ENCODE measurements around the gene SMAD3.

Gene SMAD3

GRCh38 chr15:67050062-67050461 is 15.3 kb upstream of the SMAD3 start:
- no peak overlapping the region for H3K4me3 ChIP-seq (ENCODE audit: low read depth, low read length)
- TF ChIP-seq CTCF (IDR thresholded peaks at IDR 0.05; ENCODE audit: insufficient read depth, low read depth, low read length, missing control alignments) = no peak
- DNase-seq (ENCODE audit: low read depth) = no peak

GRCh38 chr15:67050522-67051087 is 14.8 kb upstream of the SMAD3 start:
- no peak for TF ChIP-seq CTCF (IDR thresholded peaks at IDR 0.05; ENCODE audit: insufficient read depth, low read depth, low read length, missing control alignments)
- H3K4me3 ChIP-seq (ENCODE audit: low read depth, low read length) = no peak overlapping the region
- peak; percentile 27 for DNase-seq (ENCODE audit: low read depth)

GRCh38 chr15:67051088-67052045 is 14.0 kb upstream of the SMAD3 start:
- no peak for TF ChIP-seq CTCF (IDR thresholded peaks at IDR 0.05; ENCODE audit: insufficient read depth, low read depth, low read length, missing control alignments)

GRCh38 chr15:67054676-67055075 is 10.7 kb upstream of the SMAD3 start:
- no peak overlapping the region for H3K4me3 ChIP-seq (ENCODE audit: low read depth, low read length)
- TF ChIP-seq CTCF (IDR thresholded peaks at IDR 0.05; ENCODE audit: insufficient read depth, low read depth, low read length, missing control alignments) = no peak
- DNase-seq (ENCODE audit: low read depth) = no peak

More at GRCh38 chr15:67051088-67052045, 14.0 kb upstream of the SMAD3 start:
- H3K4me3 ChIP-seq (ENCODE audit: low read depth, low read length) = no peak overlapping the region
- no peak for DNase-seq (ENCODE audit: low read depth)

GRCh38 chr15:67059127-67059553 is 6.3 kb upstream of the SMAD3 start:
- no peak for TF ChIP-seq CTCF (IDR thresholded peaks at IDR 0.05; ENCODE audit: insufficient read depth, low read depth, low read length, missing control alignments)
- H3K4me3 ChIP-seq (ENCODE audit: low read depth, low read length) = no peak overlapping the region
- DNase-seq (ENCODE audit: low read depth) = no peak

GRCh38 chr15:67061811-67062368 is 3.5 kb upstream of the SMAD3 start:
- no peak overlapping the region for H3K4me3 ChIP-seq (ENCODE audit: low read depth, low read length)
- no peak for DNase-seq (ENCODE audit: low read depth)

More at GRCh38 chr15:67061811-67062368, 3.5 kb upstream of the SMAD3 start:
- no peak for TF ChIP-seq CTCF (IDR thresholded peaks at IDR 0.05; ENCODE audit: insufficient read depth, low read depth, low read length, missing control alignments)

All from GM12865 (cell line).